Smooth muscle cell (in vitro differentiated cells): ENCODE measurements around the gene C15orf39. TPM values are rescaled to one million over a fixed set of nuclear protein-coding genes. Genes with fewer than 3 reads are reported as not detected.

Experiments
- DNase-seq: peaks from one replicate; lab custom pipeline; 2025; ENCODE audit not compliant: unreplicated experiment; lab: John Stamatoyannopoulos, UW
- H2AFZ ChIP-seq: fragments of 200-600 bp; sonication (generic); 2 replicates; pipeline ENCODE4 v1.6.0; 2016; ENCODE audit warnings: antibody characterized with exemption, low read depth, mild to moderate bottlenecking
- H3F3A ChIP-seq: fragments of 200-600 bp; sonication (generic); 2 replicates; pipeline ENCODE4 v1.6.0; 2017; ENCODE audit warnings: antibody characterized with exemption, low read depth
- H3K27ac ChIP-seq: fragments of 200-600 bp; sonication (generic); 2 replicates; pipeline ENCODE4 v1.5.1; 2016; ENCODE audit warnings: low read depth, mild to moderate bottlenecking
- H3K27me3 ChIP-seq: fragments of 200-600 bp; sonication (generic); 2 replicates; pipeline ENCODE4 v1.6.1; 2016; ENCODE audit warnings: low read depth, mild to moderate bottlenecking
- H3K36me3 ChIP-seq: fragments of 200-600 bp; sonication (generic); 2 replicates; pipeline ENCODE4 v1.5.1; 2016; ENCODE audit warnings: low read depth
- H3K4me1 ChIP-seq: fragments of 200-600 bp; sonication (generic); 2 replicates; pipeline ENCODE4 v1.5.1; 2016; ENCODE audit warnings: low read depth
- H3K4me2 ChIP-seq: fragments of 200-600 bp; sonication (generic); 2 replicates; pipeline ENCODE4 v1.6.0; 2016; ENCODE audit warnings: mild to moderate bottlenecking
- H3K4me3 ChIP-seq: fragments of 200-600 bp; sonication (generic); 2 replicates; pipeline ENCODE4 v1.5.1; 2016; ENCODE audit warnings: mild to moderate bottlenecking
- H3K79me2 ChIP-seq: fragments of 200-600 bp; sonication (generic); 2 replicates; pipeline ENCODE4 v1.6.0; 2016; ENCODE audit warnings: low read depth, mild to moderate bottlenecking
- H3K9ac ChIP-seq: fragments of 200-600 bp; sonication (generic); 2 replicates; pipeline ENCODE4 v1.6.0; 2016; ENCODE audit warnings: low read depth
- H3K9me3 ChIP-seq: fragments of 200-600 bp; sonication (generic); replicated peaks from 2 replicates; pipeline ENCODE4 v1.5.1; 2016; ENCODE audit warnings: low read depth
- H4K20me1 ChIP-seq: fragments of 200-600 bp; sonication (generic); 2 replicates; pipeline ENCODE4 v1.6.0; 2016; ENCODE audit warnings: low read depth
- CTCF ChIP-seq: fragments of 200-600 bp; sonication (generic); IDR thresholded peaks from 2 replicates; pipeline ENCODE4 v1.5.1; 2017; ENCODE audit warnings: borderline replicate concordance, mild to moderate bottlenecking, antibody characterized with exemption; ENCODE audit not compliant: insufficient read depth, poor library complexity, severe bottlenecking
- WGBS: methylation state at CpG from one replicate; pipeline ENCODE4 v1.1.7; 2016; ENCODE audit warnings: low lambda C conversion rate; 5-methylcytosine and 5-hydroxymethylcytosine counted together
- polyA plus RNA-seq: library from polyadenylated mRNA; unstranded; fragments of >200 nt; fragmentation: Nextera tagmentation; extraction: Ambion mirVana; gene quantifications from 2 replicates; pipeline ENCODE4 v1.2.1, GENCODE V29; 2016
- total RNA-seq: library from RNA; depleted of rRNA; stranded (reverse); fragments of >200 nt; gene quantifications from 2 replicates; pipeline ENCODE4 v1.2.3, GENCODE V29; 2014

The C15orf39 gene
- 7.6 and 8.4 TPM in 2 replicates for total RNA-seq
- polyA plus RNA-seq, result 9.3 and 9.7 TPM in 2 replicates

GRCh38 chr15:75201616-75202250 lies at the start of gene C15orf39:
TSS of gene C15orf39 (plus strand) at chr15:75201882. CDS start at chr15:75206049, 4,167 bp downstream.
- Histone ChIP-seq H3K79me2 (peaks cover 49% of the 10 kb centered on the region), H3K4me1 (peaks cover 18% of the 10 kb centered on the region), H3K9ac (peak within 1 kb of the TSS; percentile 98), H3K27ac (peak within 1 kb of the TSS; percentile 90), H3K4me3 (peak within 1 kb of the TSS; percentile 100), H4K20me1 (peaks cover 43% of the 10 kb centered on the region), H2AFZ (peak within 1 kb of the TSS; percentile 82), H3K27me3 (no peaks in the 10 kb centered on the region), H3F3A (no peaks in the 10 kb centered on the region), H3K9me3 (no peaks in the 10 kb centered on the region), H3K36me3 (no peaks in the 10 kb centered on the region), H3K4me2 (peak within 1 kb of the TSS; percentile 99)
- DNase-seq, result peak; percentile 87
- WGBS, result 2% methylated on average over 69 of the region's 84 CpGs
- peak; percentile 84 for TF ChIP-seq CTCF

- H3K36me3 ChIP-seq, result no peaks in the 10 kb centered on the region
- no peak for TF ChIP-seq CTCF
- DNase-seq, result no peak
- peaks cover 10% of the 10 kb centered on the region for H3K4me1 ChIP-seq
- H4K20me1 ChIP-seq, result no peaks in the 10 kb centered on the region
- H3F3A ChIP-seq, result peaks cover 17% of the 10 kb centered on the region
- no peaks in the 10 kb centered on the region for H3K79me2 ChIP-seq
- H3K4me2 ChIP-seq, result no peak overlapping the region
- no peak overlapping the region for H2AFZ ChIP-seq
- H3K27ac ChIP-seq, result peak overlapping the region; percentile 75
- 97% methylated on average over 2 of the region's 2 CpGs for WGBS
- peaks cover 8% of the 10 kb centered on the region for H3K9me3 ChIP-seq
- no peak overlapping the region for H3K9ac ChIP-seq
- H3K4me3 ChIP-seq, result no peak overlapping the region
- H3K27me3 ChIP-seq, result no peaks in the 10 kb centered on the region
Measured at GRCh38 chr15:75152382-75153079, 49.2 kb upstream of the C15orf39 start.

- Histone ChIP-seq H2AFZ (no peak overlapping the region), H3K9ac (no peak overlapping the region), H3K36me3 (no peaks in the 10 kb centered on the region), H3K9me3 (peaks cover 5% of the 10 kb centered on the region), H3K4me3 (no peak overlapping the region), H3K4me1 (peaks cover 10% of the 10 kb centered on the region), H3K27ac (no peak overlapping the region), H3K27me3 (no peaks in the 10 kb centered on the region), H3K4me2 (no peak overlapping the region), H3F3A (peaks cover 17% of the 10 kb centered on the region), H3K79me2 (no peaks in the 10 kb centered on the region), H4K20me1 (no peaks in the 10 kb centered on the region)
- DNase-seq, result no peak
- 90% methylated on average over 4 of the region's 4 CpGs for WGBS
- TF ChIP-seq CTCF, result no peak
Measured at GRCh38 chr15:75153087-75153486, 48.6 kb upstream of the C15orf39 start.
